Measurements from ENCODE around the gene FNDC5.

The FNDC5 gene

DNA sequence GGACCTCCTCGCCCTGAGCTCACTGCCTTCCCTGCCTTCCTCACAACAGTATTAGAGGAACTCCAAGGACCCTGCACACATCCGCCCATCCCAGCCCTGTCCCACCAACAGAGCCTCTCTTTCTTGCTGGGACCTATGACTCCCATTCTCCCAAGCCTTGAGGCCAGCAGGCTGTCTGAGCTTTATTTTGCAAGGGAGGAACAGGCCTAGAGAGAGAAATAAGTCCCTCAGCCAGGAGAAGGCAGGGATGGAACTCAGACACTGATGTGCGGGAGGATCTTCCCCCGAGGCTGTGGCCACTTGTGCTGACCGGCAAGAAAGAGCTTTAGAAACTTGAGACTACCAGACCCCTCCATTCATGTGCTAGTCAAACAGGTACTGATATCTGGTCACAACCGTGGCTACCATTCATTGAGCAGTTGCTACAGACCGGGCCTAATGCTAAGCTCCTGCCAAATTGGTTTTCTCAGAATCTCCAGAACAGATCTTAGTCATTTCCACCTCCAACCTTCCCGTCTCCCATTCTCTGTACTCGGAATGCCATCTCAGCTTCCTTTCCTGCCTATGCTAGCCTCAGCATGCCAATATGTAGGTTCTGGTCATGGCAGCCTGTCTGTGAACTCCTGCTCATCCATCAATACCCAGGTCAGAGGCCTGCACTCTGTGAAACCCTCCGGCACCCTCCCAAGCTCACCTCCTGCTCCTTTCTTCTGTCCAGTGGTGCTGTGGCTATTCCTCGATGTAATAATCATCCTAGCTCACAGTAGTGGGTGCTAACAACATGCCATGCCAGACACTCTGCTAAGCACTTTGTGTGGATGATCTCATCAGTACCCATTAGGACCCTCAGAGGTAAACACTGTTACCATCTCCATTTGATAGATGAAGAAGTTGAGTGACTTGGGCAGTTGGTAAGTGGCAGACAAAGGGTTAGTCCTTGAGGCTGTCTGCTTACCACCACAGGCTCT lies 26.7 kb upstream of the FNDC5 start:
- no peak for DNase-seq

DNA sequence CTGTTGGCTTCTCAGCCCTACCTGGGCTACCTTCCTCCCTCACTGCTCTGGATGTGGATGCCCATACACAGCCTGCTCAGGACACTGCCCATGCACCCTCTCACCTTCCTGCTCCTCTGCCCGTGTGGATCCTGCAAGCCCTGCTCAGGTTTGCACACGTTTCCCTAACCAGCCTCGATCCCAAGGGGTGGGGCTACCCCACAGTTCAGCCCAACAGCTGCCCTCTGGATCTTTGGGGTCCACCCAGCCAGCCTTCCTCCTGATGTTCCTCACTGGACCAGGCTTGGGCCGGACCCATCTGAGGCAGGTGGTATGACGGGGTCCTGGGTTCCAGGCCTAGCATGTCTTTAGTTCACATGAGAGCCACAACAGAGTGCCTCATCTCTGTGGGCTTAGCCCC lies 25.7 kb upstream of the FNDC5 start:
- DNase-seq = no peak

DNA sequence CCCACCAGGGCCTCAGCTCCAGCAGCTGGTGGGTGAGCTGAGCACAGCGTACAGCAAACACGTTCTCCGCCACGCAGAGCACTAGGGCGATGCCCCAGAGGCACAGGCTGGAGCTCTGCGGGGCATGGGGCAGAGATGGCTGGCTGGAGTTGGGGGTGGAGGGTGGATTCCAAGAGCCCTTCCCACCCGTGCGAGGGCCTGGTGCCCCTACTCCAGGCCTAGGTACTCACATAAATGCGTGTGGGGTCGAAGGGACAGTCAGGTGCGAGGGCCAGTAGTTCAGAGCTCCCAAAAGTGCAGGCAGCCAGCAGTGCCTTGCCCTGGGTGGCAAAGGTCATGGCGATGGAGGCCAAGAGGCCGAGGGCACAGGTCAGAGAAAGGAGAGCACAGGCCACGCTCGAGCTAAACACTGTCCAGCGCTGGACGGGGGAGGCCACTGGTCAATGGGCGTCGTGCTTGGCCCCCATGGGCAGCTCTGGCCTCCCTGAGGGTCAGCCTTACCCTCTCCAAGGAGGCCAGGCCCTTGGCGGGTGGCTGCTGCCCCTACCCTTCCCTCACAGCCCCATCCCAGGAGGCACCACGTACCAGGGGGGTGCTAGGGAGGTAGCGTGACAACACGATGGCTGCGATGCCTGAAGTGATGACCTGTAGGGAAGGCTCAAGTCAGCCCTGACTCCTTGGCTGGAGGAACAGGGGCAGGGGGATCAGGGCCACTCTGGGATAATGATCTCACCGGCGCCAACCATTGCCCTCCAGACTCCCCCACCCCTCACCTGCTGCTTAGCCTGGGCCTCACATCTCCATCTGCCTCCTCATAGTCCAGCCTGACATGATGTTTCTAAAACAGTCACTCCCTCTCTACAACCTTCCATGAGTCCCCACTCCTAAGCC lies 24.9 kb upstream of the FNDC5 start:
- no peak for DNase-seq

GRCh38 chr1:32894681-32895080 lies 24.0 kb upstream of the FNDC5 start:
- no peak for DNase-seq

- no peak for DNase-seq
Observed at GRCh38 chr1:32894019-32894600, 23.4 kb upstream of the FNDC5 start.

DNA sequence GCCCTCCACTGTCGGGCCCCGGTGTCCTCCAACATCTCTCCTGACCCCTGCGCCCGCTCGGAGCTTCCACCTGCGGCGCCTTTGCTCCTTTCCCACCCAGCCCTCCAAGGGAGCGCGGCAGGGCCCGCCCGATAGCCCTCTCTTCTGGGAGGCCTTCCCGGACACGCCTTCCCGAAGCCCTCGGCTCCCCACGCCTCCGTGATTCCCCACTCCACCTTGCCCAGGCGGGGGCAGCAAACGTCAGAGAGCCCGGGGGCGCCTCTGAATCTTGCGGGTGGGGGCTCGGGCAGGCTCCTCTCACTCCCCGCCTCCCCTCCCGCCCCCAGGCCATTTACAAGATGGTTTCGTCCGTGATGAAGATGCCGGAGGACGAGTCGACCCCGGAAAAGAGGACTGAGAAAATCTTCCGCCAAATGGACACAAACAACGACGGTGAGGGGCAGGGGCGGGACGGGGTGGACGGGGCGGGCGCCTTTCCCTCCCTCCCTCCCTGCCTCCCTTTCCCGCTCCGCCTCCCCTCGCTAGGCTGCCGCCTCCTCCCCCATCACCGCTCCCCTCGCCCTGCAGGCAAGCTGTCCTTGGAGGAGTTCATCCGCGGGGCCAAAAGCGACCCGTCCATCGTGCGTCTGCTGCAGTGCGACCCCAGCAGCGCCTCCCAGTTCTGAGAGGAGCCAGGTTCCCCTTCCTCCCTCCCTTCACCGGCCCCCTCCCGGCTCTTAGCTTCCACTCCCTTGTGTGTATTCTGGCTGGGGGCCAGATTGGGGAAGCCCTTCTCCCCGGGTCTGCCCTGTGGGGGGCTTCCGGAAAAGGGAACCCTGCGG lies 22.7 kb upstream of the FNDC5 start:
- peak in 1 of 6 experiments; percentile 7 for DNase-seq

- DNase-seq = peak in 1 of 6 experiments; percentile 12
Observed at GRCh38 chr1:32892368-32893197, 21.9 kb upstream of the FNDC5 start.

- DNase-seq = no peak
Observed at GRCh38 chr1:32891630-32892029, 20.9 kb upstream of the FNDC5 start.

GRCh38 chr1:32891241-32891570 lies 20.5 kb upstream of the FNDC5 start:
- no peak for DNase-seq

GRCh38 chr1:32890516-32891240 lies 20.0 kb upstream of the FNDC5 start:
- no peak for DNase-seq

DNA sequence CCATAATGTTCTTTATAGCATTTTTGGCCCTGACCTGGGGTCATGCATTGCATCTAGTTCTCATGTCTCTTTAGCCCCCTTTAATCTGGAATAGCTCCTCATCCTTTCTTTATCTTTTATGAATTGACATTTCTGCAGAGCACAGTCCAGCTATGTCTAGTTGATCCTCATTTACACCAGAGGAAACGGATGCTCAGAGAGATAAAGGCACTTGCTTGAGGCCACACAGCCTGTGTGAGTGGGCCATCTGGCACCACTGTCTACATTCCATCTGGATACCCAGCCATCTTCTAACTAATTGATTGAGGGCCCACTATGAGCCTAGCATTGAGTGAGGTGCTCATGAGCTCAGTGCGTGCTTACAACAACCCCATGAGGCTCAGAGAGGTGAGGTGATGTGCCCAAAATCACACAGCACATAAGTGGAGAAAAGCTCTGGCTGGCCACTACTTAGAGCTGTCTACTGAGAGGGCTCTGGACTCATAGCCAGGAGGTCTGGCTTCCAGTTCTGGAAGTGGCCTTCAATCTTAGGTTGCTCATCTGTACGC lies 19.1 kb upstream of the FNDC5 start:
- DNase-seq = no peak

- DNase-seq = no peak
Observed at GRCh38 chr1:32888677-32889420, 18.1 kb upstream of the FNDC5 start.

DNA sequence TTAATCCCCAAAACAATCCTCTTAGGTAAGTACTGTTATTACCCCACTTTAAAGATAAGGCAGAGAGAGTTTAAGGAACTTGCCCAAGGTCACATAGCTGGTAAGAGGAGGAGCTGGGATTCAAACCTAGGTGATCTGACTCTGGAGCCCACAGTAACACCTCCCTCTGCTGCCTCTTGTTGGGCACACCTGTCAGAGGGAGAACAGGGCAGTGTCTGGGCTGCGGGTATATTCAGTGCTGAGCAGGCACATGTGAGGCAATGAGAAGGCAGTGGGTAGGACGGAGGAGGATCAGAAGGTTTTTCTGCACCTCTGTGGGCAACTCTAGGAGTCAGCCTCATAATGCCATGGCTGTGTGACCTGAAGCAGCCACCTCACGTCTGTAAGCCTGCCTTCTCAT lies 17.4 kb upstream of the FNDC5 start:
- DNase-seq = no peak

DNA sequence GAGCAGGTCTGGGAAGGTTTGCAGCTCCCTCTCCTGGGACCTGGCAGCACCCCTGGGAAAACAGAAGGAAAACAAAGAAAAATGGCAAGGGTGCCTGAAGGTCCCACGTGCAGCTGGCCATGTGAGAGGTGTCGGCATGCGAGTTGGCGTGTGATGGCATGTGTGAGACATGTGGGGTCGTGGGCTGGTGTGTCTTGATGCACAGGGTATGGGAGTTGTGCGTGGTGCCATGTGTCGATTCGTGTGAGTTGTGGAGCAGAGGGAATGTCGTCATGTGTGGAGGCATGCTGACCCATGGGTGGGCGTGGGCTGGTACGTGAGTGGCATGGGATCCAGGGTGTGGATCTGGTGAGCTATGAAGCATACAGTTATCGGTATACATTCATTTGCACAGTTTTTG lies 16.9 kb upstream of the FNDC5 start:
- DNase-seq = no peak

- DNase-seq = no peak
Observed at GRCh38 chr1:32886828-32887414, 16.2 kb upstream of the FNDC5 start.

- peak in 2 of 6 experiments; percentile 4 to 12 for DNase-seq
Observed at GRCh38 chr1:32886004-32886827, 15.5 kb upstream of the FNDC5 start, which contains the start of gene HPCA. TSS of gene HPCA (plus strand) at chr1:32886491. CDS start at chr1:32888899, 2,408 bp downstream.

DNA sequence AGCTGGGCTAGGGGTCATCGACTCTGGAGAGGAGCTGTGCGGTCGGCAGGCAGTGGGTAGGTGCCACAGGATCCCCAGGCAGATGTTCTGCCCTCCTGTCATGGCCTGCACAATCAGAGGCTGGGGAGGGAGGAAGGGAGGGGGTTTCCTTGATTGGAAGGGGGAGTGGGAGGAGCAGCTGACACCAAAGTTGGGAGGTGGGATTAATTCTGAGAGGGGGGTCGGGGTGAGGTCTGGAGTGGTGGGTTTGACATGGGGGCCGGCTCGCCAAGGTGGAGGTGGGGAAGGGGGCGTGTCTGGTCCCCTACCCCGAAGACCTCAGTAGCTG lies 14.9 kb upstream of the FNDC5 start:
- no peak for DNase-seq

DNA sequence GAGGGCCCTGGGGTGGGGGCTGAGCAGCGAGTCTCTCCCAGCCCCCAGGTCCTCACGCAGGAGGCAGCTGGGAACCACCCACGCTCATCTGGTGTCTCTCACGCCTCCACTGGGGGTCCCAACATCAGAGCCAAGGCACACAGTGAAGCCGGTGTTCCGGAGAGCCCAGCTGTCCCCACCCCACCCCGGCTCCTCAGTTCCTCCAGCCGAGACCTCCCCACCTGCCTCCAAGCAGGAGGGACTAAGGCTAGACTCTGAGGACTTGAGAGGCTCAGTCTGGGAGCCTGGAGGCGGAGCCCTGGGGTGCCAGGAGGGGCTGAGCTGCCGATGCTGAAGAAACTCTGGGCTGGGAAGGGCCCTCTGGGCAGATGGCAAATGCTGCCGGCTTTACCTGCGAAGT lies 14.0 kb upstream of the FNDC5 start:
- DNase-seq = no peak

DNA sequence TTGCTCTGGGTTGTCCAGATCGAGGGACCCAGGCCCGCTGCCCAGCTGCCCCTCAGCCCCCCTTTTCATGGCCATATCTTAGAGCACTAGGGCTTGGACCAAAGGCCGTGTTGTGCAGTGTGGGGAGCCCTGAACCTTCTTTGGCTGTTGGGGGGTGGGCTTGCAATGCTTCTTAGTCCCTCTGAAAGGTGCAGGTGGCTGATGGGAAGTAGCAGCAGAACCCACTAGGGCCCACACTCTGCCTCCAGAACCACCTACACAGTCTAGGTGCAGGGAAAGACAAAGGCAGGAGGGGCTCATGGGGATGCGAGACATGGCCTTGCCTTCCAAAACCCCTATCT lies 13.3 kb upstream of the FNDC5 start:
- DNase-seq = no peak
